Fibroblast of peridontal ligament (primary cell): ENCODE measurements around the gene MET.

Experiments used
- DNase-seq: peaks from one replicate; pipeline ENCODE4 v3.0.0-alpha.2; 2010; ENCODE audit errors: extremely low read depth

Gene MET

GRCh38 chr7:116665332-116665996, 6.5 kb upstream of the MET start:
- DNase-seq: peak; percentile 41

GRCh38 chr7:116669769-116670168, 2.2 kb upstream of the MET start:
- DNase-seq: peak; percentile 39

GRCh38 chr7:116670409-116671015, 1.5 kb upstream of the MET start:
- DNase-seq: peak; percentile 44

- DNase-seq: no peak
Observed at GRCh38 chr7:116671111-116671510, 885 bp upstream of the MET start.

GRCh38 chr7:116672596-116673456, 830 bp downstream of the MET start:
- no peak for DNase-seq

GRCh38 chr7:116673457-116673865, 1.5 kb downstream of the MET start:
- no peak for DNase-seq

- DNase-seq: no peak
Observed at GRCh38 chr7:116674508-116675173, 2.6 kb downstream of the MET start.

- no peak for DNase-seq
Observed at GRCh38 chr7:116675812-116676355, 3.9 kb downstream of the MET start.

GRCh38 chr7:116678780-116679179, 6.8 kb downstream of the MET start:
- DNase-seq: no peak

GRCh38 chr7:116679500-116679899, 7.5 kb downstream of the MET start:
- DNase-seq: no peak

GRCh38 chr7:116683786-116684185, 11.8 kb downstream of the MET start:
- no peak for DNase-seq

- no peak for DNase-seq
Observed at GRCh38 chr7:116686033-116686432, 14.0 kb downstream of the MET start.

GRCh38 chr7:116686812-116687419, 14.9 kb downstream of the MET start:
- DNase-seq: no peak

- peak; percentile 71 for DNase-seq
Observed at GRCh38 chr7:116687801-116688201, 15.8 kb downstream of the MET start.

GRCh38 chr7:116689790-116690259, 17.8 kb downstream of the MET start:
- DNase-seq: no peak

GRCh38 chr7:116691664-116692063, 19.7 kb downstream of the MET start:
- peak; percentile 59 for DNase-seq

GRCh38 chr7:116692401-116693308, 20.7 kb downstream of the MET start:
- DNase-seq: peak; percentile 41

GRCh38 chr7:116696707-116697106, 24.7 kb downstream of the MET start:
- no peak for DNase-seq

GRCh38 chr7:116697152-116697551, 25.2 kb downstream of the MET start:
- no peak for DNase-seq

- DNase-seq: no peak
Observed at GRCh38 chr7:116697761-116698160, 25.8 kb downstream of the MET start.
